Testis (tissue), 3 donors: ENCODE measurements around the gene PARL. TPM values are rescaled to one million over a fixed set of nuclear protein-coding genes. Genes with fewer than 3 reads are reported as not detected.

ENCODE experiments used
- DNase-seq: peaks from one replicate; pipeline ENCODE4 v3.0.0-alpha.2; 2019
- H3K27ac ChIP-seq, 2 donors: fragments of 200-600 bp; sonication (generic); one replicate each; pipeline ENCODE4 v1.5.1; 2019
- H3K27me3 ChIP-seq: fragments of 200-600 bp; sonication (generic); one replicate; pipeline ENCODE4 v1.5.1; 2019
- H3K36me3 ChIP-seq: fragments of 200-600 bp; sonication (generic); one replicate; pipeline ENCODE4 v1.5.1; 2017; ENCODE audit warnings: low read depth; ENCODE audit errors: missing control alignments
- H3K4me1 ChIP-seq: fragments of 200-600 bp; sonication (generic); one replicate; pipeline ENCODE4 v1.5.1; 2019
- H3K4me3 ChIP-seq, 2 donors: fragments of 200-600 bp; sonication (generic); one replicate each; pipeline ENCODE4 v1.5.1; 2017 to 2019
- H3K9me3 ChIP-seq: fragments of 200-600 bp; sonication (generic); one replicate; pipeline ENCODE4 v1.5.1; 2017
- POLR2A ChIP-seq: fragments of 450-650 bp; IDR thresholded peaks from one replicate; pipeline ENCODE4 v1.6.1; 2017; ENCODE audit warnings: antibody characterized with exemption, mild to moderate bottlenecking, moderate library complexity
- WGBS, 2 donors: methylation state at CpG; one replicate each; pipeline ENCODE4 v1.1.5; 2018; 5-methylcytosine and 5-hydroxymethylcytosine counted together
- intact Hi-C: fragments of 100-400 bp; cut with DNase I; formaldehyde crosslinking; loops from one replicate; pipeline ENCODE4 v1.15.1; 2023; ENCODE audit warnings: low total_unique reads
- polyA plus RNA-seq: library from polyadenylated mRNA; stranded (reverse); fragments of 350-450 nt; fragmentation: Illumina TruSeq; extraction: RNeasy Lipid Tissue Mini Kit (QIAGEN cat#74804); gene quantifications from one replicate; pipeline ENCODE4 v1.2.3, GENCODE V29; 2014; ENCODE audit warnings: low read depth, low replicate concordance; ENCODE audit not compliant: insufficient read depth
- total RNA-seq, 2 donors: library from RNA; depleted of rRNA; stranded (reverse); fragments of >200 nt; gene quantifications; one replicate each; pipeline ENCODE4 v1.2.3, GENCODE V29; 2016
- TF ChIP-seq, protein P1 (sequence below), 3 experiments: fragments of 450-650 bp in 2 of 3; fragments of 200-600 bp in 1 of 3; sonication (generic) in 1 of 3; IDR thresholded peaks; one replicate each; pipeline ENCODE4 v1.5.1; 2016 to 2019; ENCODE audit warnings: antibody characterized with exemption in 3 of 3, mild to moderate bottlenecking in 2 of 3, moderate library complexity in 1 of 3

PARL gene
- total and polyA plus RNA-seq, 3 donors from 2014 or later = 55.5 to 64.2 (median 57.6) TPM

GRCh38 chr3:183912895-183913579, 28.4 kb upstream of the PARL start:
- Histone ChIP-seq H3K4me3 (no peak overlapping the region), H3K4me1 (no peaks in the 10 kb centered on the region), H3K36me3 (no peaks in the 10 kb centered on the region), H3K27me3 (no peaks in the 10 kb centered on the region), H3K9me3 (no peaks in the 10 kb centered on the region), H3K27ac (peak overlapping the region in 1 of 2 donors; percentile 8)
- DNase-seq = peak; percentile 43
- TF ChIP-seq, protein P1, sequence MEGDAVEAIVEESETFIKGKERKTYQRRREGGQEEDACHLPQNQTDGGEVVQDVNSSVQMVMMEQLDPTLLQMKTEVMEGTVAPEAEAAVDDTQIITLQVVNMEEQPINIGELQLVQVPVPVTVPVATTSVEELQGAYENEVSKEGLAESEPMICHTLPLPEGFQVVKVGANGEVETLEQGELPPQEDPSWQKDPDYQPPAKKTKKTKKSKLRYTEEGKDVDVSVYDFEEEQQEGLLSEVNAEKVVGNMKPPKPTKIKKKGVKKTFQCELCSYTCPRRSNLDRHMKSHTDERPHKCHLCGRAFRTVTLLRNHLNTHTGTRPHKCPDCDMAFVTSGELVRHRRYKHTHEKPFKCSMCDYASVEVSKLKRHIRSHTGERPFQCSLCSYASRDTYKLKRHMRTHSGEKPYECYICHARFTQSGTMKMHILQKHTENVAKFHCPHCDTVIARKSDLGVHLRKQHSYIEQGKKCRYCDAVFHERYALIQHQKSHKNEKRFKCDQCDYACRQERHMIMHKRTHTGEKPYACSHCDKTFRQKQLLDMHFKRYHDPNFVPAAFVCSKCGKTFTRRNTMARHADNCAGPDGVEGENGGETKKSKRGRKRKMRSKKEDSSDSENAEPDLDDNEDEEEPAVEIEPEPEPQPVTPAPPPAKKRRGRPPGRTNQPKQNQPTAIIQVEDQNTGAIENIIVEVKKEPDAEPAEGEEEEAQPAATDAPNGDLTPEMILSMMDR (IDR thresholded peaks at IDR 0.05) = no peak
- no peak for TF ChIP-seq POLR2A
- 69 to 75% methylated on average over 10 of the region's 10 CpGs for WGBS, 2 donors
- intact Hi-C loops = no loop called here

DNA sequence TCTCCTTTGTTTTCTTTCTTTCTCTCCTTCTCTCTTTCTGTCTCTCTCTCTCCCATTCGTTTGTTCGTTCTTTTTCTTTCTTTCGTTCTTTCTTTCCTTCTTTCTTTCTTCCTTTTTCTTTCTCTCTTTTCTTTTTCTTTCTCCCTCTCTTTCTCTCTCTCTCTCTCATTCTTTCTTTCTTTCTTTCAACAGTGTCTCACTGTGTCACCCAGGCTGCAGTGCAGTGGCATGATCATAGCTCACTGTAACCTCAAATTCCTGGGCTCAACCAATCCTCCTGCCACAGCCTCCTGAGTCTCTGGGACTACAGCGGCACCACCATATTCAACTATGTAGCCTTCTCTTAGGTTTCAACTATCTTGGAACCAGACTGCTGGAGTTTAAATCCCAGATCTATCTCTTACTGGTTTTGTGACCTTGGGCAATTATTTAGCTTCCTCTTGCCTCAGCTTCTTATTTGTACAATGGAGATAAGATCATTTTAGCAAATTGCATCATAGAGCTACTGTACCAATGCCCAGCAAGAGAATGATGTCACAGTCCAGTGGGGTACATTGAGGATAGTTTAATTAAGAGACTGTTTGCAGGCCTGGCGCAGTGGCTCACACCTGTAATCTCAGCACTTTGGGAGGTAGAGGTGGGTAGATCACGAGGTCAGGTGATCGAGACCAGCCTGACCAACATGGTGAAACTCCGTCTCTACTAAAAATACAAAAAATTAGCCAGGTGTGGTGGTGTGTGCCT, 27.3 kb upstream of the PARL start:
- TF ChIP-seq, protein P1 (IDR thresholded peaks at IDR 0.05) = no peak
- TF ChIP-seq POLR2A = no peak
- Histone ChIP-seq H3K4me1 (no peaks in the 10 kb centered on the region), H3K9me3 (no peaks in the 10 kb centered on the region), H3K27me3 (no peaks in the 10 kb centered on the region), H3K27ac (no peak overlapping the region), H3K4me3 (no peak overlapping the region), H3K36me3 (no peaks in the 10 kb centered on the region)
- WGBS, 2 donors = 92 to 95% methylated on average over 8 of the region's 8 CpGs
- intact Hi-C loops = no loop called here
- DNase-seq = no peak

GRCh38 chr3:183911087-183911486, 26.4 kb upstream of the PARL start:
- Histone ChIP-seq H3K27me3 (no peaks in the 10 kb centered on the region), H3K36me3 (no peaks in the 10 kb centered on the region), H3K27ac (no peak overlapping the region), H3K4me1 (no peaks in the 10 kb centered on the region), H3K4me3 (no peak overlapping the region), H3K9me3 (no peaks in the 10 kb centered on the region)
- 89% methylated on average over 4 to 6 of the region's 6 CpGs for WGBS, 2 donors
- intact Hi-C loops = no loop called here
- no peak for TF ChIP-seq POLR2A
- TF ChIP-seq, protein P1 (IDR thresholded peaks at IDR 0.05) = no peak
- DNase-seq = no peak

GRCh38 chr3:183909030-183909600, 24.4 kb upstream of the PARL start:
- no peaks in the 10 kb centered on the region for H3K36me3 ChIP-seq
- TF ChIP-seq, protein P1 (IDR thresholded peaks at IDR 0.05) = no peak
- no peak for TF ChIP-seq POLR2A
- 87 to 91% methylated on average over 8 to 14 of the region's 14 CpGs for WGBS, 2 donors
- intact Hi-C loops = no loop called here
- H3K27me3 ChIP-seq = no peaks in the 10 kb centered on the region
- no peaks in the 10 kb centered on the region for H3K4me1 ChIP-seq
- H3K4me3 ChIP-seq = no peak overlapping the region
- H3K9me3 ChIP-seq = no peaks in the 10 kb centered on the region
- no peak for DNase-seq
- no peak overlapping the region for H3K27ac ChIP-seq
